NCI-H2171 (cell line): ENCODE measurements around the gene ITGB4.
"Not testable (repeated sequence)": the region's sequence is repeated elsewhere in the genome, so short reads cannot be mapped to it uniquely, and the experiment has no call there.

Experiments
- DNase-seq: peaks from one replicate; lab custom pipeline; 2025; lab: John Stamatoyannopoulos, UW

The ITGB4 gene

GRCh38 chr17:75752802-75753513 is 31.7 kb downstream of the ITGB4 start:
- DNase-seq, result no peak

DNA sequence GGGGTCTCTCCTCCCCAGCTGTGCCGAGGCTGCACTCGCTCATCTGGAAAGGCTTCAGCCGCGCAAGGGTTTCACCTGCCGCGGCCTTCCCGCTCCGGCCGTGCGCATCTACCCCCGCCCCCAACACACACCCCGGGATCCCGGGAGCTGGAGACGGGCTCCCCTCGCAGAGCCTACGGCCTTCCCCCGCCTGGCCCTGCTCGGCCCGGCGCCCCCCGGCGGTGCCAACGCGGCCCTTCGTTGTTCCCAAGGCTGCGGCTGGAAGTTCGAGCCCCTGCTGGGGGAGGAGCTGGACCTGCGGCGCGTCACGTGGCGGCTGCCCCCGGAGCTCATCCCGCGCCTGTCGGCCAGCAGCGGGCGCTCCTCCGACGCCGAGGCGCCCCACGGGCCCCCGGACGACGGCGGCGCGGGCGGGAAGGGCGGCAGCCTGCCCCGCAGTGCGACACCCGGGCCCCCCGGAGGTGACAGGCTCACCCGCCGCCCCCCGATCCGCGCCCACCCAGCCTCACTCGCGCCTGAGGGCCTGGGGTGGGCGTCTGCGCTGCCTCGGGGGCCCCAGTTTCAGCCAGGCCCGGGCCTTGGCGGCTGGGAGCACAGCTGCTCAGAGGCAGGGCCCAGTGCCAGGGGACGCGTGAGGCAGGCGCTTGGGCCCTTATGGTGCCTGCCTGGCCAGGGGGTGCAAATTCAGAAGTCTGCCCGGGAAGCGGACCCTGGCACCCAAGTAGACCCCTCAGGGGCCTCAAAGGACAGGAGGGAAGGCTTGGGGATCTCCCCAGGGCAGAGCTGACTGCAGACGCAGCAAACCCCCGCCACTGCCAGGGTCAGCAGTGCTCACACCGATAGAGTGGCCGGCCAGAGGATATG is 32.5 kb downstream of the ITGB4 start:
- DNase-seq, result no peak

DNA sequence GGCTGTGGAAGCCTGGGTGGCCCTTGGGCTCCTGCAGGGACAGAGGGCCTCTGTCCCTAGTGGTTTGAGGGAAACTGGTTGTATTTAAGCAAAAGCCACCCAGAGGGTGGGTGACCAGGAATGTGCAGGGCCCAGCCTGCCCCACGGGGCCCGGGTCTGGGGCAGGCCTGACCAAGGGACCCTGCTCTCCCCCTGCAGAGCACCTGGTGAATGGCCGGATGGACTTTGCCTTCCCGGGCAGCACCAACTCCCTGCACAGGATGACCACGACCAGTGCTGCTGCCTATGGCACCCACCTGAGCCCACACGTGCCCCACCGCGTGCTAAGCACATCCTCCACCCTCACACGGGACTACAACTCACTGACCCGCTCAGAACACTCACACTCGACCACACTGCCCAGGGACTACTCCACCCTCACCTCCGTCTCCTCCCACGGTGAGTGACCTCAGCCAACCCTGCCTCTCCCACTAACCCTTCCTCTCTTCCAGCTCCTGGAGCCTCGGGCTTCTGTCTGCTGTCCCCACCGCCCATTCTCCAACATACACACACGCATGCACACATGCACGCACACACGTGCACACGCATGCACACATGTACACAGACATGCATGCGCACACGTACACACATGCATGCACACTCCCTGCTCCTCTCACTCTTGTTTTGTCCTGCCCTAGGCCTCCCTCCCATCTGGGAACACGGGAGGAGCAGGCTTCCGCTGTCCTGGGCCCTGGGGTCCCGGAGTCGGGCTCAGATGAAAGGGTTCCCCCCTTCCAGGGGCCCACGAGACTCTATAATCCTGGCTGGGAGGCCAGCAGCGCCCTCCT is 33.3 kb downstream of the ITGB4 start:
- no peak for DNase-seq

GRCh38 chr17:75755205-75755901 is 34.1 kb downstream of the ITGB4 start:
- no peak for DNase-seq

- no peak for DNase-seq
Measured at GRCh38 chr17:75755990-75756389, 34.7 kb downstream of the ITGB4 start.

DNA sequence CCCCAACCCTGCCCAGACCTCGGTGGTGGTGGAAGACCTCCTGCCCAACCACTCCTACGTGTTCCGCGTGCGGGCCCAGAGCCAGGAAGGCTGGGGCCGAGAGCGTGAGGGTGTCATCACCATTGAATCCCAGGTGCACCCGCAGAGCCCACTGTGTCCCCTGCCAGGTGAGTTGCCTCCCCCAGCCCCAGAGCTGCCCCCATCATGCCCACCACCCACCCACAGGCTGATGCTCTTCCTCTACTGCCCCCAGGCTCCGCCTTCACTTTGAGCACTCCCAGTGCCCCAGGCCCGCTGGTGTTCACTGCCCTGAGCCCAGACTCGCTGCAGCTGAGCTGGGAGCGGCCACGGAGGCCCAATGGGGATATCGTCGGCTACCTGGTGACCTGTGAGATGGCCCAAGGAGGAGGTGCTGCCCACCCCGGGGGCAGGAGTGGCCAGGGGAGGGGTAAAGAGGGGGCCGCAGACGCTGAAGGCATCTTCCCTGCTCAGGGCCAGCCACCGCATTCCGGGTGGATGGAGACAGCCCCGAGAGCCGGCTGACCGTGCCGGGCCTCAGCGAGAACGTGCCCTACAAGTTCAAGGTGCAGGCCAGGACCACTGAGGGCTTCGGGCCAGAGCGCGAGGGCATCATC is 35.3 kb downstream of the ITGB4 start:
- DNase-seq, result no peak

- DNase-seq, result no peak
Measured at GRCh38 chr17:75757086-75757681, 35.9 kb downstream of the ITGB4 start.

DNA sequence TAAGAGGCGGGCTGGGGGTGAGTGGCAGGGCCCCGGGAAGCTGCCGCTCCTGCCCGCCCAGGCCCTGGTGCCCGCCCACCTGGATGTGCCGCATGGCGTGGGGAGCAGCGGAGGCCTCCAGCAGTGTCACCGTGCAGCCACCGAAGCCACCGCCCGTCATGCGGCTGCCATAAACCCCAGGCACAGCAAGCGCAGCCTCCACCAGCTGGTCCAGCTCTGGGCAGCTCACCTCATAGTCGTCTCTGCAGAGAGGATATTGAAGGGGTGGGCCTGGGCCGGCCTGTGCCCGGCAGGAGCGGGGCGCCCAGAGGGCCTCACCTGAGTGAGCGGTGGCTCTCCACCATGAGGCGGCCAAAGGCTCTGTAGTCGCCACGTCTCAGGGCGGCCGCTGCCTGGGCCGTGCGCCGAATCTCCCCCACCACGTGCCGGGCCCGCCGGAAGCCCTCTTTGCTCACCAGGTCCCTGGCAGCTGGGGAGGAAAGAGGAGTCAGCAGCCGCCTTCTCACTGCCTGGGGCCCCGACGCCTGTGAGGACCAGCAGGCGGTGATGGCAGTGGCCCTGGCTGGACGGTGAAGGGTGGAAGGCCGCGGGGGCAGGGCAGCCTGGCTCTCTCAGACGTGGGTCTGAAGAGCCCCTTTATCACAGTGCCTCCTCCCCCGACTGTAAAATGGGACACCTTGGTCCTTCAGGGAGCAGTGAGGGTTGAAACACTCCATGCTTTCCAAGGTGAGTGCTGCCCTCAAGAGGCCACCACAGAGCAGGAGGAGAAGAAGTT is 37.1 kb downstream of the ITGB4 start:
- DNase-seq, result no peak

DNA sequence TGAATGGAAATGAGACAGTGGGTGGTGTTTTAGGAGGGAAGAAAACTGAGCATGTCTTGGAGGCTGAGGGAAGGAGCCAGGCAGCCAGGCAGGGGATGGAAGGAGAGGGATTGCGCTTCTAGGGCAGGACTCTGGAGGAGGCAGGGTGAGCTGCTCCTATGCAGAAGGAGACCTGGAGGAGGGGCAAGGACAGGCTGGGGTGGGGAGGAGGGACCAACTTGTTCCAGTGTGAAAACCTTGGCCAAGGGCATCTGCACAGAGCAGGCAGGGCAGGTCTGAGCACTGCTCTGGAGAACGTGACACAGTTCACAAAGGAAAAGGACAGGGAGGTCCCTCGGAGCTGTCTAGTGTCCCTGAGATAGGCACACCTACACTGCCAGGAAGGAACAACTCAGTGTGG is 38.2 kb downstream of the ITGB4 start:
- DNase-seq, result no peak

GRCh38 chr17:75759978-75760640 is 38.9 kb downstream of the ITGB4 start:
- not testable (repeated sequence) for DNase-seq

DNA sequence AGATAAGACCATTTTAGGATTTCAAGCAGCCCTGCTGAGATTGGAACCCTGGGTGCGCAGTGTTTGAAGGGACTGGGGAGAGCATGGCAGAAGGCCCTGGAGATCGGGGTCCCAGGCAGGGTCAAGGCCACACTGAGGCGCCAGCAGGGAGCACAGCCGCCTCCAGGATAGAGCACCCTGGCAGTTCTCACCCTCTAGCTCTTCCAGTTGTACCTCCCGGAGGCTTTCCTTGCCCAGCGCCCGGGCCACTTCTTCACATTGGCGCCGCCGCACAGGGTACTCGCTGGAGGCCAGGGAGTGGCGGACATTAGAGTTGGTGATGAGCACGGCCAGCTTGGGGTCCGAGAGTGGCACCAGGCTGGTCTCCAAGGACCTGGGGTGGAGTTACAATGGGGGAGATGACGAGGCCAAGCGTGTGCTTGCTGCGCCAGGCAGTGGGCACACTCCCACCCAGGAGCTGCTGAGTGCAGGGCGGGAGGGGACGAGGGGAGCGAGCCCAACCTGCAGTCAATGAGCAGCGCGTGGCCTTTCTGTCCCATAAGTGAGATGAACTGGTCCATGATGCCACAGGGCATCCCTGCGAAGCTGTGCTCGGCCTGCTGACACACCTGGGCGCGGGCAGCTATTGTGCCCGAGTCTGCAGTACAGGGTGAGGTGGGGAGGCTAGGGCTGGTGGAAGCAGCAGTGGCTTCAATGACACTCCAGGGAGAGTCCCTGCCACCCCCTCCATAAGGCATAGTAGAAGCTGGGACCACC is 41.4 kb downstream of the ITGB4 start:
- no peak for DNase-seq

DNA sequence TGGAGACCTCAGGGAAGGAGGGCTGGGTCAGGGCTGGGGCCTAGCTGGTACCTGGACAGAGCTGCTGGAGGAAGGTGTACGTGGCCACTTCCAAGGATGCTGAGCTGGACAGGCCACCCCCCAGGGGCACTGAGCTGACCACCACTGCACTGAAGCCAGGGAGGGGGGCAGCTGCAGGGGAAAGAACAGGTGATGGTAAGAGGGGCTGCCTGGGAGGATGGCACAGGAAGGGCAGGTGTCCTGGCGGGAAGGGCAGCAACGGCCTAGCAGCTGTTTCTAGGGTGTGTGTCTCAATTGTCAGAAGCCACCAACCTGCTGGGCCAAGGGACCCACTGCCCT is 42.0 kb downstream of the ITGB4 start:
- no peak for DNase-seq

- no peak for DNase-seq
Measured at GRCh38 chr17:75763613-75764416, 42.6 kb downstream of the ITGB4 start.

DNA sequence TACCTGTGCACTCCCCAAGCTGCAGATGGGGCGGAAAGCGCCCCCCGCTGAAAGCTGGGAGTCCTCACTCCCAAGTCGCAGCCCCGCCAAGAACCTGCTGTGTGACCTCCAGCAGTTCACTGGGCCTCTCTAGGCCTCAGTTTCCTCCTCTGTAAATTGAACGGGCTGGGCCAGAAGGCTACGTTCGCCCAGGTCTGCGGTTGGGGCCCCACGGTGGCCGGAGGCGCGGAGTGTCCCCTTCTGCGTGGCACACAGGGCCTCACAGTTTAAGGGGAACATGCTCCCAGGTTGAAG is 43.1 kb downstream of the ITGB4 start:
- DNase-seq, result no peak

DNA sequence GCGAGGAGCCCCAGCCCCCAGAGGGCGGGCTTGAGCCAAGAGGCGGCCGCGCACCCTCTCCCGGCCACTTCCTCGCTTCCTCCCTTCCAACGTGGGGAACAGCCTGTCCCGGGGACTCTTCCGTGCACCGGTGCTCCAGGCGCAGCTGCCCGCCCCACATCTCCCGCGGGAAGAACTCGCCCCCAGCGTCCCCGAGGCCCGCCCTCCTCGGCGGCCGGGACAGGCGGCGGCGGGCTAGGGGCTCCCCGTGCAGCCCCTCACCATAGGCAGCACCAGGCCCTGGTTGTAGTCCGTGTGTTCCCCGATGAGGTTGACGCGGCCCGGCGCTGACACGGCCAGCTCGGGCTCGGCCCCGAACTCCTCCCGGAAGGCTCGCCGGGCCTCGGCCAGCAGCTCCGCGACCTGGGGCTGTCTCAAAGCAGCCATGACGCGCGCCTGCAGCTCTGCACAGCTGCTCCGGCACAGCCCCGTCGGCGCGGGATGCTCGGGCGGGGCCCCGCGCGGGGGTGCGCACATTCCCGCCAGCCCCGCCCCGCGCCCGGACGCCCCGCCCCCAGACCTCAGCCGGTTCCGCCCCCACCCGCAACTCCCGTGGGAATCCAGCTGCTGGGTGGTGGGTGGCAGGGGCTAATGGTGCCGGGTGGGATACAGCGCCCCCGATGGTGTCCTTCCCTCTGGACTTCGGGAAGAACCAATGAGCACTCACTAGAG is 43.6 kb downstream of the ITGB4 start, which contains the start of gene GALK1:
GALK1 (minus strand) TSS at position 482 of the 711 bp plus-strand sequence; CDS start at position 426, 56 bp downstream.
- DNase-seq, result peak; percentile 49

DNA sequence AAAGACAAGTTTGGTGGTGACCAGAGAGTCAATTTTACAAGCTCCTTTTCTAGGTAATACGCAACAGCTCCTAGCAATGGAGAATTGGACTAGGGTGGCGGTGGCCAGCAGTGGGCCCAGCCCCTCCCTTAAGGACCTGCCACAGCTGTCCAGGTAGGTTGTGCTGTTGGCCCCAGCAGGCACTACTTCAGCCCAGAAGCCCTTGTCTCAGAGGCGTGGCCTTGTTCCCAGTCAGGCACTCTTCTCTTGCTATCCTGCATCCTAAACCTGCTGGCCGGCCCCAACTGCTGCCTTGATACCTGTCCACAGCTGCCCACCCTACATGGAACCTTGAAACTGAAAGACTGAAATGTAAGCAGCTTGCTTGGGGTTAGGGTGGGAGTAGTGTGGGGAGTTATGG is 44.7 kb downstream of the ITGB4 start:
- DNase-seq, result no peak

GRCh38 chr17:75767881-75768280 is 46.6 kb downstream of the ITGB4 start:
- DNase-seq, result no peak

- DNase-seq, result no peak
Measured at GRCh38 chr17:75769536-75769935, 48.3 kb downstream of the ITGB4 start.
